Measurements from ENCODE around the gene SRPRA.
"Not testable (repeated sequence)": the region's sequence is repeated elsewhere in the genome, so short reads cannot be mapped to it uniquely, and the experiment has no call there.

The SRPRA gene

GRCh38 chr11:126282736-126283591, 14.3 kb upstream of the SRPRA start, which contains the start of gene TIRAP:
TIRAP (plus strand) TSS chr11:126283093; CDS start chr11:126290895, 7,802 bp downstream.
- DNase-seq (ENCODE audit: low read depth in 2 of 2): peak; percentile 37 to 40

GRCh38 chr11:126282361-126282735, 13.7 kb upstream of the SRPRA start:
- no peak for DNase-seq (ENCODE audit: low read depth in 2 of 2)

GRCh38 chr11:126281666-126282175, 13.0 kb upstream of the SRPRA start:
- DNase-seq (ENCODE audit: low read depth in 2 of 2): no peak

- DNase-seq (ENCODE audit: low read depth in 2 of 2): no peak
Measured at GRCh38 chr11:126281245-126281644, 12.6 kb upstream of the SRPRA start.

- DNase-seq (ENCODE audit: low read depth in 2 of 2): no peak
Measured at GRCh38 chr11:126280595-126280994, 11.9 kb upstream of the SRPRA start.

GRCh38 chr11:126279191-126279590, 10.5 kb upstream of the SRPRA start:
- no peak for DNase-seq (ENCODE audit: low read depth in 2 of 2)

GRCh38 chr11:126277780-126278179, 9.1 kb upstream of the SRPRA start:
- DNase-seq (ENCODE audit: low read depth in 2 of 2): no peak

- no peak for DNase-seq (ENCODE audit: low read depth in 2 of 2)
Measured at GRCh38 chr11:126277322-126277721, 8.6 kb upstream of the SRPRA start.

- DNase-seq (ENCODE audit: low read depth in 2 of 2): no peak
Measured at GRCh38 chr11:126268361-126268707, 361 bp downstream of the SRPRA start.

- DNase-seq (ENCODE audit: low read depth in 2 of 2): no peak
Measured at GRCh38 chr11:126267650-126268049, 1.0 kb downstream of the SRPRA start.

GRCh38 chr11:126265811-126266210, 2.9 kb downstream of the SRPRA start:
- no peak for DNase-seq (ENCODE audit: low read depth in 2 of 2)

- no peak for DNase-seq (ENCODE audit: low read depth in 2 of 2)
Measured at GRCh38 chr11:126263489-126263888, 5.2 kb downstream of the SRPRA start.

GRCh38 chr11:126262216-126262615, 6.5 kb downstream of the SRPRA start:
- DNase-seq (ENCODE audit: low read depth in 2 of 2): no peak

- no peak for DNase-seq (ENCODE audit: low read depth in 2 of 2)
Measured at GRCh38 chr11:126257764-126258163, 10.9 kb downstream of the SRPRA start.

GRCh38 chr11:126257144-126257543, 11.6 kb downstream of the SRPRA start:
- DNase-seq (ENCODE audit: low read depth in 2 of 2): no peak

GRCh38 chr11:126256216-126256615, 12.5 kb downstream of the SRPRA start:
- DNase-seq (ENCODE audit: low read depth in 2 of 2): no peak

GRCh38 chr11:126255507-126255906, 13.2 kb downstream of the SRPRA start:
- not testable (repeated sequence) for DNase-seq (ENCODE audit: low read depth in 2 of 2)

GRCh38 chr11:126254819-126255218, 13.9 kb downstream of the SRPRA start:
- DNase-seq (ENCODE audit: low read depth in 2 of 2): no peak

GRCh38 chr11:126253265-126253664, 15.4 kb downstream of the SRPRA start:
- DNase-seq (ENCODE audit: low read depth in 2 of 2): no peak

- no peak for DNase-seq (ENCODE audit: low read depth in 2 of 2)
Measured at GRCh38 chr11:126246636-126247035, 22.1 kb downstream of the SRPRA start.

- no peak for DNase-seq (ENCODE audit: low read depth in 2 of 2)
Measured at GRCh38 chr11:126233391-126233790, 35.3 kb downstream of the SRPRA start.

GRCh38 chr11:126232683-126233082, 36.0 kb downstream of the SRPRA start:
- DNase-seq (ENCODE audit: low read depth in 2 of 2): no peak

- DNase-seq (ENCODE audit: low read depth in 2 of 2): no peak
Measured at GRCh38 chr11:126231725-126232459, 36.8 kb downstream of the SRPRA start.

Data from stimulated activated CD4-positive, alpha-beta T cell treated with anti-CD3 and anti-CD28 coated beads, Interleukin-4, amount 100 ng/mL, for 48 hours (primary cell).